Measurements from ENCODE around the gene ATP1B1.

ATP1B1 gene

DNA sequence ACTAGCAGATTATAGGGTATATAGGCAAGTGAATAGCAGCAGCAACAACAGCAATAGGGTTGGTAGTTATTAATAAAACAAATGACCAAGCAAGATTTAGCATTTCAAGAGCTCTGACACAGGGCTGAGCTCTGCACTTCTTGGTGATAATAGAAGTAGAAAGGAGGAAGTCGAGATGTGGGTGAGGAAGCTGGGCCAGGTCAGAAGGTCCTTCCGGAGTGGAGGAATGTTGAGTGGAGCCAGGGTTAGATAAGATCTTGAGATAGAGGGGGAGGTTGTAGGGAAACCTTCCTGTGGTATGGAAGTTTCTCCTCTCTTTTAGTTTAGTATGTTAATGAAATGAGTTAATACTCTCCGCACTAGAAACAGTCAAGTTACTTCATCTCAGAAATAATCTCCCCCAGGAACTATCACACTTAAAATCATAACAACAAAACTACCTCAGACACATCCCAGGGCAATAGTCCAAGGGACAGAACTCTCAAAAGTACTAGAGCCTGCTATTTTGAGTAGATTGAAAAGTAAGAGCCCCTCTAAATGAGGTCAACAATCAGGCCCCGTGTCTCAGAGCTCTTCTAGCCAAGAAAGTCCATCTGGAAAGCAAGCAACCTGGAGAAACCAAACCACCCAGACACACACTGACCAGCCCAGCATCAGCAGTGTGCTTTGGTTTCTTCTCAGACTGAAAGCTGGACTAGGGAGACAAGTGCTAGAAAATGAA is 45.4 kb upstream of the ATP1B1 start:
- H3K36me3 ChIP-seq (ENCODE audit: control insufficient read depth, low read length), result no peaks in the 10 kb centered on the region
- H3K4me1 ChIP-seq (ENCODE audit: control insufficient read depth, low read length), result no peaks in the 10 kb centered on the region
- H3F3A ChIP-seq (ENCODE audit: control insufficient read depth, insufficient read depth), result no peaks in the 10 kb centered on the region
- no peak overlapping the region for H3K4me3 ChIP-seq (ENCODE audit: low read length)
- no peaks in the 10 kb centered on the region for H3K27me3 ChIP-seq (ENCODE audit: control insufficient read depth, low read length)
- no peak overlapping the region for H3K4me2 ChIP-seq (ENCODE audit: low read length)
- TF ChIP-seq, protein P1, sequence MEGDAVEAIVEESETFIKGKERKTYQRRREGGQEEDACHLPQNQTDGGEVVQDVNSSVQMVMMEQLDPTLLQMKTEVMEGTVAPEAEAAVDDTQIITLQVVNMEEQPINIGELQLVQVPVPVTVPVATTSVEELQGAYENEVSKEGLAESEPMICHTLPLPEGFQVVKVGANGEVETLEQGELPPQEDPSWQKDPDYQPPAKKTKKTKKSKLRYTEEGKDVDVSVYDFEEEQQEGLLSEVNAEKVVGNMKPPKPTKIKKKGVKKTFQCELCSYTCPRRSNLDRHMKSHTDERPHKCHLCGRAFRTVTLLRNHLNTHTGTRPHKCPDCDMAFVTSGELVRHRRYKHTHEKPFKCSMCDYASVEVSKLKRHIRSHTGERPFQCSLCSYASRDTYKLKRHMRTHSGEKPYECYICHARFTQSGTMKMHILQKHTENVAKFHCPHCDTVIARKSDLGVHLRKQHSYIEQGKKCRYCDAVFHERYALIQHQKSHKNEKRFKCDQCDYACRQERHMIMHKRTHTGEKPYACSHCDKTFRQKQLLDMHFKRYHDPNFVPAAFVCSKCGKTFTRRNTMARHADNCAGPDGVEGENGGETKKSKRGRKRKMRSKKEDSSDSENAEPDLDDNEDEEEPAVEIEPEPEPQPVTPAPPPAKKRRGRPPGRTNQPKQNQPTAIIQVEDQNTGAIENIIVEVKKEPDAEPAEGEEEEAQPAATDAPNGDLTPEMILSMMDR (IDR thresholded peaks at IDR 0.05; ENCODE audit: low read depth, low read length, poor library complexity, severe bottlenecking), result no peak
- TF ChIP-seq EZH2phosphoT487 (IDR thresholded peaks at IDR 0.05; ENCODE audit: borderline replicate concordance, low read length), result no peak
- H3K9me2 ChIP-seq (replicated peaks; ENCODE audit: control insufficient read depth, low read length), result no peaks in the 10 kb centered on the region
- no peak overlapping the region for H3K27ac ChIP-seq (ENCODE audit: low read depth, low read length)
- no peaks in the 10 kb centered on the region for H4K20me1 ChIP-seq (ENCODE audit: control insufficient read depth, insufficient read depth, low read depth, low read length)
- H3K79me2 ChIP-seq (ENCODE audit: control insufficient read depth, low read length), result no peaks in the 10 kb centered on the region
- H3K9me3 ChIP-seq (ENCODE audit: control insufficient read depth, insufficient read depth, low read length), result no peaks in the 10 kb centered on the region

GRCh38 chr1:169062152-169062551 is 44.3 kb upstream of the ATP1B1 start:
- Histone ChIP-seq H3K9me3 (ENCODE audit: control insufficient read depth, insufficient read depth, low read length) (no peaks in the 10 kb centered on the region; the same call in 1 of the 2 replicates), H3K27ac (ENCODE audit: low read depth, low read length) (no peak overlapping the region)

DNA sequence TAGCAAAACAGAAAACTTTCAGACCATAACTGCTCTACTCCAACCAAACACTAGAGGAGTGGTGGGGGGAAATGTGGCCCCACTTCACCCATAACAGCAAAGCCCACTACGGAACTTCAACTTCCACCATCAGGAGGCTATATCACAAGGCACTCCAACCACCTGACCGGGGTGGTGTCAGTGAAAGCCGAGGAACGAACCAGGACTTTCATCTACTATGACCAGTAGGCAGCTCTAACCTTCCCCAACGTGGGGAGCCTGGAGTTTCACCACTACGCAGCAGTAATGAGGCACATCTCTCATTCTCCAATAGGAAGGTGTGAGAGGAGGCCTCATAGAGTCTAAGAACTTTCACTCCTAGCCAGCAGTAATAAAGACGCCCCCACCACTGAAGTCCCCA is 42.4 kb upstream of the ATP1B1 start:
- no peak for TF ChIP-seq EZH2phosphoT487 (IDR thresholded peaks at IDR 0.05; ENCODE audit: borderline replicate concordance, low read length)
- TF ChIP-seq, protein P1 (IDR thresholded peaks at IDR 0.05; ENCODE audit: low read depth, low read length, poor library complexity, severe bottlenecking), result no peak
- Histone ChIP-seq H3K36me3 (ENCODE audit: control insufficient read depth, low read length) (no peaks in the 10 kb centered on the region), H3K4me3 (ENCODE audit: low read length) (no peak overlapping the region), H3K4me2 (ENCODE audit: low read length) (no peak overlapping the region), H3F3A (ENCODE audit: control insufficient read depth, insufficient read depth) (no peaks in the 10 kb centered on the region), H3K27me3 (ENCODE audit: control insufficient read depth, low read length) (no peaks in the 10 kb centered on the region), H3K27ac (ENCODE audit: low read depth, low read length) (no peak overlapping the region), H3K79me2 (ENCODE audit: control insufficient read depth, low read length) (no peaks in the 10 kb centered on the region), H3K9me2 (replicated peaks; ENCODE audit: control insufficient read depth, low read length) (no peaks in the 10 kb centered on the region), H3K9me3 (ENCODE audit: control insufficient read depth, insufficient read depth, low read length) (no peaks in the 10 kb centered on the region; the same call in 1 of the 2 replicates), H3K4me1 (ENCODE audit: control insufficient read depth, low read length) (no peaks in the 10 kb centered on the region), H4K20me1 (ENCODE audit: control insufficient read depth, insufficient read depth, low read depth, low read length) (no peaks in the 10 kb centered on the region)

More at GRCh38 chr1:169062152-169062551, 44.3 kb upstream of the ATP1B1 start:
- H3K4me1 ChIP-seq (ENCODE audit: control insufficient read depth, low read length), result no peaks in the 10 kb centered on the region
- no peak overlapping the region for H3K4me3 ChIP-seq (ENCODE audit: low read length)
- no peaks in the 10 kb centered on the region for H3K9me2 ChIP-seq (replicated peaks; ENCODE audit: control insufficient read depth, low read length)
- no peaks in the 10 kb centered on the region for H3F3A ChIP-seq (ENCODE audit: control insufficient read depth, insufficient read depth)
- no peaks in the 10 kb centered on the region for H3K27me3 ChIP-seq (ENCODE audit: control insufficient read depth, low read length)
- H3K79me2 ChIP-seq (ENCODE audit: control insufficient read depth, low read length), result no peaks in the 10 kb centered on the region
- no peak overlapping the region for H3K4me2 ChIP-seq (ENCODE audit: low read length)
- H4K20me1 ChIP-seq (ENCODE audit: control insufficient read depth, insufficient read depth, low read depth, low read length), result no peaks in the 10 kb centered on the region
- no peaks in the 10 kb centered on the region for H3K36me3 ChIP-seq (ENCODE audit: control insufficient read depth, low read length)
- TF ChIP-seq, protein P1 (IDR thresholded peaks at IDR 0.05; ENCODE audit: low read depth, low read length, poor library complexity, severe bottlenecking), result no peak
- TF ChIP-seq EZH2phosphoT487 (IDR thresholded peaks at IDR 0.05; ENCODE audit: borderline replicate concordance, low read length), result no peak

All from DOHH2 (cell line).